Measurements from ENCODE around the gene NIPA2.

GRCh38 chr15:22844421-22845288 lies 6.2 kb downstream of the NIPA2 start:
- TF ChIP-seq, protein P1, sequence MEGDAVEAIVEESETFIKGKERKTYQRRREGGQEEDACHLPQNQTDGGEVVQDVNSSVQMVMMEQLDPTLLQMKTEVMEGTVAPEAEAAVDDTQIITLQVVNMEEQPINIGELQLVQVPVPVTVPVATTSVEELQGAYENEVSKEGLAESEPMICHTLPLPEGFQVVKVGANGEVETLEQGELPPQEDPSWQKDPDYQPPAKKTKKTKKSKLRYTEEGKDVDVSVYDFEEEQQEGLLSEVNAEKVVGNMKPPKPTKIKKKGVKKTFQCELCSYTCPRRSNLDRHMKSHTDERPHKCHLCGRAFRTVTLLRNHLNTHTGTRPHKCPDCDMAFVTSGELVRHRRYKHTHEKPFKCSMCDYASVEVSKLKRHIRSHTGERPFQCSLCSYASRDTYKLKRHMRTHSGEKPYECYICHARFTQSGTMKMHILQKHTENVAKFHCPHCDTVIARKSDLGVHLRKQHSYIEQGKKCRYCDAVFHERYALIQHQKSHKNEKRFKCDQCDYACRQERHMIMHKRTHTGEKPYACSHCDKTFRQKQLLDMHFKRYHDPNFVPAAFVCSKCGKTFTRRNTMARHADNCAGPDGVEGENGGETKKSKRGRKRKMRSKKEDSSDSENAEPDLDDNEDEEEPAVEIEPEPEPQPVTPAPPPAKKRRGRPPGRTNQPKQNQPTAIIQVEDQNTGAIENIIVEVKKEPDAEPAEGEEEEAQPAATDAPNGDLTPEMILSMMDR (IDR thresholded peaks at IDR 0.05) = no peak
- no peak for TF ChIP-seq POLR2A (IDR thresholded peaks at IDR 0.05)

All from thyroid gland (tissue), 4 donors.